NCI-H1436 treated with DMSO at 0.1 percent for 48 hours (cell line): ENCODE data around the gene AGA.

Experiments
- DNase-seq: peaks from one replicate; lab custom pipeline; 2025; lab: John Stamatoyannopoulos, UW

AGA gene

GRCh38 chr4:177386278-177386815, 55.9 kb downstream of the AGA start:
- no peak for DNase-seq

GRCh38 chr4:177385576-177386277, 56.5 kb downstream of the AGA start:
- DNase-seq: no peak

GRCh38 chr4:177384856-177385397, 57.3 kb downstream of the AGA start:
- no peak for DNase-seq

- no peak for DNase-seq
Measured at GRCh38 chr4:177381762-177382310, 60.4 kb downstream of the AGA start.
